Measurements from ENCODE around the gene SBF2.
"Not testable (repeated sequence)": the region's sequence is repeated elsewhere in the genome, so short reads cannot be mapped to it uniquely, and the experiment has no call there.

The SBF2 gene

DNA sequence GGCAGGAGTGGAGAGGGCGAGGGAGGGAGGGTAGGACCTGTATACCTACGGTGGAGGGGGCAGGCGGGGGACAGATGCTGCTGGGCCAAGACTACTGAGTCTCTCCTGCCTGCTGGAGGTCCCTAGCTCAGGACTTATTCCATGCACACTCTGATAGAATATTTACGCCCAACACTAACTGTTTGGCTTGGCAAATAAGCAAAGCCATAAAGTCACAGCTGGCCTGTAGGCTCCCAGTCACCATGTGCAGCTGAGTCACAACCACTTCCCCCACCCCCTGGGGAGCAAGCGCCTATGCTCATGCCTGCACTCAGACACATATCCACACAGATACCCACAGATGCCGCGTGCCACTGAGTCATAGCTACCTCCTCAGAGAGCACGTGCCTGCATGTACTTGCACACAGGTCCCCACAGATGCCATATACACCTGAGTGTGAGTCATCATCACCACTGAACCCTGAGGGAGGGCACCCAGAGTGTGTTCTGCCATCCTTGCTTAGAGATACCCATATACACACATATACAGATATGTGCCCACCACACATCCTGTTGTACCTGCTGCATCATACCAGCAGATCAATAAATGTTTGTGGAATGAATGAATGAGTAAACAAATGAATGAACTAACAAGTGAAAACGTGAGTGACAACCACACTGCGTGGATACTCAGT lies 534.4 kb downstream of the SBF2 start:
- DNase-seq, result peak; percentile 75

DNA sequence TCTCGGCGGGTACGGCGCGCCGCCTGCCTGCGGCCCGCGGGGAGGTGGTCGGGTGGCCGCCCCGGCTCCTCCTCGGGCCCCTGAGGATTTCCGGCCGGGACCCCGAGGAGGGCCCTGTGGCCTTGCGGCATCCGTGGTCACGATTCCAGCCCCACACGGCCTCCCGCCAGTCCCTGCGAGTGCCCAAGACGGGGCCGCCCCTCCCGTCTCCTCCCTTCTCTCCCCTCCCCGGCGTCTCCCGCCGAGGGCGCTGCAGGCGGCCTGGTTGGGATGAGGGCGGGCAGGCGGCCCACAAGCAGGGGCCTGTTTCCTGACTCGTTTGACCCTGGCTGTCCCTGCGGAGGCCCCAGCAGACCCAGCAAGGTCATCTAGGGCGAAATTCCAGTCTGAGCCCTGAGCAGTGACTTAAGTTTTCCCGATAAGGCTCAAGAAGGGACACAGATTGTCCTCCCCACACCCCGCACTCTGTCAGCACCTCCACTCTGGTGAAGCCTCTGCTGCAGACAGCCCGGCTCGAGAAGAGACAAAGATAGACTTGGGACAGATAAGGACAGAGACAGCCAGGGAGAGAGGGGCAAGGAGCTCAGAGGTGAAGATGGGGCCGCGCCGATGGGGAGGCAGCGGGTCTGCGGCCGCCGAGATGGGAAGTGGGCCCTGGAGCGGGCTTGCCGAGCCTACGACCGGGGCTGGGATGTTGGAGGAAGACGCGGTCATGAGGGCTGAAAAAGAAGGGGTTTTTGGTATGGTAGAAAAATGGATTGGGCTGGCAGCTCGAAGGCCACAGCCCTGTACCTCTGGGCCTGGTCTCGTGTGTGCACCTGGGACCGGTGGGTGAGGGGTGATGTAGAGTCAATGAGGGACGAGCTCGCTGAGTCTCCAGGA lies 535.1 kb downstream of the SBF2 start:
- DNase-seq, result peak; percentile 65

DNA sequence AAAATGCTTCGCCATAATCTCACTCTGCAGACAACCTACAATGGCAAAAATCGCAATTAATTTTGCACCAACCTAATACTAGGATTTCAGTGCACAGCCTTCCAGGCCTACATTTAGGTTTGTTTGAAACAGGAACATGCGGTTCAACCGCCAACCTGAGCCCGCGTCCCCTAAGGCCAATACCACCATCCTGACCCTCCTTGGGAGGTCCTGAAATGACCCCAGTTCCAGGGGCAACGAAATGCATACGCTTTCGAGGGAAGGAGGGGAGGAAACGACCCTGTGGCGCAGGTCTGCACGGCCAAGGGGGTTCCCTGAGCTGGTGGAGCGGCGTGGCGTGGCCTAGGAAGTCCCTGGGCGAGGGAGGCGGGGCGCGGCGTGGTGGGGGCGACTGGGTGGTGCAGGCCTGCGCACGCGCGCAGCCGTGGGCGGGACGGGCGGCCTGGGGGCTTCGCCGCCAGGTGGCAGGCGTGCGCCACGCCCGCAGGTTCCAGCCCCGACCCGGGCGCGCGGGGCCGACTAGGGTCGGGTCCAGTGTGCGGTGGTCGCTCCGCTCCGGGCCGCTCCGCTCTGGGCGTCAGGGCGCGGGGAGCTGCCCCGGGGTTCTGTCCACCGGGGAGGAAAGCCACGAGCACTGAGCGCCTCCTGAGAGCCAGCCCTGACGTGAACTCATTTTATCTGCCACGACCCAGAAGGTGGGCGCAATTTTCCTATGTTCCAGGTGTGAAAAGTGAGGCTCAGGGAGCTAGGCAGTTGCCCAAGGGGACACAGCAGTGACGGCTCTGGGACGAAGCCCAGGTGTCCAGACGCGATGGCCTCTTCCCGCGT lies 536.0 kb downstream of the SBF2 start:
- peak; percentile 82 for DNase-seq

DNA sequence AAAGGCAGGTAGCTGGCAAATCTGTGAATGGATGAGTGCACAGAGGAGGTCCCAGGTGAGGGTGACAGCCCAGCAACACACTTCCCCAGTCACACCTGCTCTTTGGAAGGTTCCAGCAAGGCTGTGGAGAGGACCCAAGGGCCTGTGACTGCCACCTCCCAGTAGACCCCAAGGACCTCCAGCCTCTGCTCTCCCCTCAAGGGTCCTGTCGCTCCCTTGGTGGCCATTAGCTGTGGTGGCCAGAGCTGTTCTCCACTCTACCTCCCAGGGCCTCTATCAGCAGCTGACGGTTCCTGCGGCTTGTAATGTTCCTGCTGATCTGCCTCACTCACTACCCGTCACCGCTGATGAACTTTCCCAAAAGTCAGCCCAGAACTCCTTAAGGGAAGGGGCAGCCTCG lies 537.1 kb downstream of the SBF2 start:
- no peak for DNase-seq

DNA sequence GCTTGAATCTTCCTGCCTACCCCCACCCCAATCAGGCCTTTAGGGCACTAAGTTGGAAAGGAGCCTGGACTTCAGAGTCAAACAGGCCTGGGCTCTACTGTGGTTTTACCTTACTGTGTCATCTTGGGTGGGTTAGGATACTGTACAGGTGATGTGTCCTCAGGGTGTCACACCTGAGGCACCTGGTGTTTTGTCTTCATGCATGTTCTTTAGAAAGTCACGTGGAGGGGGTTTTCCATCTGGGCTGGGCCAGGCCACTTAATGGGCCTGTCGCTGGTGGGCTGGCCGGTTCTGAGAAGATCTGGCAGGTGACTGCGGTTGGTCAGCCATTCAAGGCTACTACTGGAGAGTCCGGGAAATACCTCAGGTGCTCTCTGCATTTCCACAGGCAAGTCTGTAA lies 537.6 kb downstream of the SBF2 start:
- no peak for DNase-seq

DNA sequence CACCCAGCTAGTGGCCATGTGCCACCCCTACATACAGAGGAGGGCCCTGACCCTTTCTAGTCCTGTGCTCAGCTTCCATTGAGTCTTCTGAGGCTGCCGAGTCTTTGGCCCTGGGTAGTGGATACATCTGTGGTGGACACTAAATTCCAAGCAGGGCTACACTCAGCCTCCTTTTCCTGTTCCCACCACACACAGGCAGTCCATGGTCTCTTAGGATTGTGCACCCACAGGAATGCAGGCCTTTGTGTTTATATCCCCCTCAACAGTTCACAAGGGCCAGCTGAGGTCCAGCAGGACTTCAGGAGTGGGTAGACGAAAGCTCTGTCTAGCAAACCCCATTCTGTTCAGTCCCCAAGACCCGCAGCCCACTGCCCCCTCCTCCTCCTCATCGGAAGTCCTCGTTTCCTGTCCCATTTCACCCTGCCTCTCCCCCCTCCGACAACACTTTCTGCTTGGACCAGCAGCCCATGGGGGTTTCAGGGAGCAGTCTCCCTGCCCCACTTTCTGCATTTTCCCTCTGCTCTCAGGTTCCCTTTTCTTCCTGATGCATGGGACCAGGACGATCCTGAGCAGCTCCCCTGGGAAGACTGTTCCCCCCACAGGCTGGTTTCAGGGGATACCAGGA lies 538.3 kb downstream of the SBF2 start:
- no peak for DNase-seq

DNA sequence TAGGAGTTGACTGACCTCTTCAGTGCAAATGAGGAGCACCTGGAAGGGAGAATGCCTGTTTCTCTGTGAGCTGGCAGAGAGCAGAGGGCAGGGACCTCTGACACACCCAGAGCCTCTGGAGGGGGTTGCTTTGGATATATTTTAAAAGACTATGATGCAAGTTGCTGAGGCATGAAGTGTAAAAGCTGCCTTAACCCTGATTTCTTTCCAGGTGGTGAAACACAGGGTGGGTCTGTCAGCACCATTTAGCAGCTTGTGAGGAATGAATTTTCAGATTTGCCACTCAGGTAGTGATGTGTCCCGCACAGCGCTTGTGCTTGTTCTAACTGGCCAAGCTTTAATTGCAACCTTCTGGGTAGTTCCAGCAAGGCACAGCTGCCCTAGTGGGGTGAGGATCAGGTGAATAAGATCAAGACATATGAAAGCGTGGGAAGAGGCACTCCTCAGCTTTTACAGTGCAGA lies 540.0 kb downstream of the SBF2 start:
- no peak for DNase-seq

DNA sequence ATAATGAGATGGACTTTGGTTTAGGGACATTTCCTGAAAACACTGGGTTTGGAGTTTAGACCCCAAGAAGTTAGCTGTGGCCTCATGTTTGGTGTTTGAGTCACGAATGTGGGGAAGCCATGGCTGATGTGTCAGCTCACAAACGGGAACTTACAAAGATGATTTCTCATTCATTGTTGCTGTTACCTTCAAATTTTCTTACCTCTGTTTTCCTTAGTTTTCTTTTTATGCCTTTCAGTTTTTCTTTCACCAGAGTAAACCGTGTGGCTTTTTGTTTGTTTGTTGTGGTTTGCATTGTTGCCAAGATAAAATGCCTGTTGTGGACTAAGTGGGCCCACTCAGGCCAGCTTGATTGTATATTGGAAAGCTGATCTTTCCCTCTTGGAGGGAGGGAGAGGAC lies 541.0 kb downstream of the SBF2 start:
- no peak for DNase-seq

DNA sequence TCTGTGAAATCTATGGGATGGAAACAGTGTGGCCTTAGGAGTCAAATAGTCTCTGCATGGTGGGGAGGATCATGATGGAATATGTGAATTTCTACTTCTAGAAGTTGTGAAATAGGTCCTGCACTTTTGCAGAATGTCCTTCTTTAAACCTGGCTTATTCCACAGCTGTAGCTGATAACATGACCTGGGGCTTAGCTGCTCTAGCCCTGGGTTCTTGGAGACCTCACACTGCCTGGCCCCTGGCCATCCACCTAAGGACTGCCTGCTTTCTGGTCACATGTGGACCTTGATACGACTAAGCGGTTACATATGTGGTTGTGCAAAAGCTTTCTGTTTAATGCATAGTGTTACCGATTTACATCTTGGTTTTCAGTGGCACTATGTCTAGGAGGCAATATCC lies 541.9 kb downstream of the SBF2 start:
- no peak for DNase-seq

DNA sequence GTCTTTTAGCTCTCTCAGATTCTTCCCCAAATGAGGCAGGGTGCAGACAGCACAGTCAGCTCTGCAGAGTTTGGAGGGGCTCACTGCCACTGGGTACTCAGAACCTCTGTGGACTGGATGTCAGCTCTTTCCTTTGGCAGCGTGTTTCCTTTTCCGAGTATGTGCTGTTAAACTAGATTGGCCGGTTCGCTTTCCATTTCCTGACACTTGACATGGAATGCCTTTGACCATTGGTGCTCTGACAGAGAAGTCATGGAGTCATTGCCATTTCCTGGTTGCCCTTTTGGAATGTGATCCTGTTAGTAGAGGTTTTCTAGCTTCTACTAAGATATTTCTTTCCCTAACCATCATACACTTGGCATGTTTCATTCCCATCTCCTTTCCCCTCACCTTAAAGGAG lies 543.5 kb downstream of the SBF2 start:
- DNase-seq, result no peak

DNA sequence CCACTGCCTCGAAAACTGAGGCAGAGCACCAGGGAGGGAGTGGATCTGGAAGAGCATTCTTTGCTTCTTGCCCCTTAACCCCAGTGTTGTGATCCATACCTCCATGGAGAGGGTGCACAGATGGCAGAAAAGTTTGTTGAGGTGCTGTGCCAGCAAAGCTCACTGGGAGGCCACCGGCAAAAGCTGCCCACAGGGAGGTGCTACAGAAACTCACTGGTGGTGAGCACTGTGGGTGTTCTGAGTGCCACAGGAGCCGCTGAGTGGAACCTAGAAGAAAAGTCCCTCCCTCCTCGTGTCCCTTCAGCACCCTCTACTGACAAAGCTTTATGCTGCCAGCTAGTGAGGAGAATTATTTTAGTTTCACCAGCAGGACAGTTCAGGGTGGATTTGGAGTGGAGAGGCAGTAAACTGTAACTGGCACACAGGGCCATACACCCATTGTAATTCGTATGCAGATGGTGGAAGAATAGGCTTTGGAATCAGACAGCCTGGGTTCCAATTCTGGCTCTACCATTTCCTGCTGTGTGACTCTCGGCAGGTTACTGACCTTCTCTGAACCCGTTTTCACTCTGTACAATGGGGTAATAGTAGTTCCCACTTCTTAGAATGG lies 545.6 kb downstream of the SBF2 start:
- no peak for DNase-seq

DNA sequence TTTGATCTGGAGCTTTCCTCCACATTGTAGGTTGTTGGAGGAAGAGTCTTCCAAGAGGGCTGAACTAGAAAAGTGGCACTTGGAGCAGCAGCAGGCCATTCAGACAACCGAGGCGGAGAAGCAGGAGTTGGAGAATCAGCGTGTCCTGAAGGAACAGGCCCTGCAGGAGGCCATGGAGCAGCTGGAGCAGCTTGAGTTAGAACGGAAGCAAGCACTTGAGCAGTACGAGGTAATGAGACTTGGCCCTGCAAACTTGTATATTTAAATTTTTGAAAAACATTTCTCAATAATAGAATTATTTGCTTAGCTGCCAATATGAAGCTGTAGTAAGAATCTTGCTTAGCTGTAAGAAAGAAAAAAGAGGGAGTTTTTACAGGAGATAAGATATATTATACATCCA lies 546.2 kb downstream of the SBF2 start:
- DNase-seq, result no peak

DNA sequence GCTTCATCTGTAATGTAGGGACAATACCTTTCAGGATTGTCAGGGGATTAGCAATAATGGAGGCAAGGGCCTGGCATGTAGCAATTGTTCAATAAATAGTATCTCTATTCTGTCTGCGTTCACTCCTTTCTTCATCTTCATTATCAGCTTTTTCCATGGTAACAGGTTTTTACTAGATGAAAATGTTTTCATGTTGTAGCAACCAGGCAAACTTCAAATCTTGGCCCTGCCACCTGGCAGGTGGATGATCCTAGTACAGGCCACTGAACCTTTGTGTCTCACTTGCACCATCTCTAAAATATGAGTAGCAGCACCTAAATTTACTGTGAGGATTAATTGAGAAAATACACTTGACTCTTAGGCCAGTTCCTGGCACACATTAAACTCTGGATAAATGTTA lies 546.8 kb downstream of the SBF2 start:
- DNase-seq, result no peak

DNA sequence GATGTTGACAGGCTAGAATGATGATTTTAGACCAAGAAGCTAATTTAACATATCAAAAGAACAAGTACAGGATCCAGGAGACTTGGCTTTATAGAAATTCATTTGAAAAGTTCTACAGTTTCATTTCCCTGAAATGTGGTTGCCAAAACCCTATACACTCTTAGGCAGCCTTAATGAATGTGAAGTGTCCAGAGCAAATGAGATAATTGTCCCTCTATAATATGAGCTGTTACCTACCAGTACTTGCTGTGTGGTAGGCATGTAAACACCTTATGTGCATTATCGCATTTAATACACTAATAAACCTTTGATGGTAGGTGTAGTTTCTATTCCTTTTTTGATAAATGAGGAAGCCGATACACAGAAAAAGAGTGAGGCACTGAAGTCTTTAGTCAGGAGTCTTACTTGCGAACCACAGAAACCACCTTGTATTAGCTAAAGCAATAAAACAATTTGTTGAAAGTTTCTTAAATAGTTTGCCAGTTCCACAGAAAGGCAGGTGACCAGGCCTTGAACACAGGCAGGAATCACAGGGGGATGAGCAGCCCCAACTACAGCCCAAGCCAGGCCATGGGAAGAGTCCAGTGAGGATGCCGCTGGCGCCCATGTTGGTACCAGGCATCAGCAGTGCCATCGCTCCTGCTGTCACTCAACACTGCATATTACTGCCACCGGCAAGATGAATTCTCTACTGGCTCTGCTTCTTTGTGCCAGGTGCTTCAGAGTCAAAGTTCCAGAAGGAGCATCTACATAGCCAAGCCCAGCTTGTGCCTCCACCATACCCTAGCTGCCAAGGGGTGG lies 548.4 kb downstream of the SBF2 start:
- no peak for DNase-seq

DNA sequence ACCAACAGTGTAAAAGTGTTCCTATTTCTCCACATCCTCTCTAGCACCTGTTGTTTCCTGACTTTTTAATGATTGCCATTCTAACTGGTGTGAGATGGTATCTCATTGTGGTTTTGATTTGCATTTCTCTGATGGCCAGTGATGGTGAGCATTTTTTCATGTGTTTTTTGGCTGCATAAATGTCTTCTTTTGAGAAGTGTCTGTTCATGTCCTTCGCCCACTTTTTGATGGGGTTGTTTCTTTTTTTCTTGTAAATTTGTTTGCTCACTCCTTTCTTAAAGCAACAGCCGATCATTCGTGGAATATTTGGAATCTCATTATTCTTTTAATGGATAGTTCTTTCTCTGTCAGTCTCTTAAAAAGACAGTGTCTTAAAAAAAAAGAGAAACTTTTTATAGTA lies 550.5 kb downstream of the SBF2 start:
- not testable (repeated sequence) for DNase-seq

DNA sequence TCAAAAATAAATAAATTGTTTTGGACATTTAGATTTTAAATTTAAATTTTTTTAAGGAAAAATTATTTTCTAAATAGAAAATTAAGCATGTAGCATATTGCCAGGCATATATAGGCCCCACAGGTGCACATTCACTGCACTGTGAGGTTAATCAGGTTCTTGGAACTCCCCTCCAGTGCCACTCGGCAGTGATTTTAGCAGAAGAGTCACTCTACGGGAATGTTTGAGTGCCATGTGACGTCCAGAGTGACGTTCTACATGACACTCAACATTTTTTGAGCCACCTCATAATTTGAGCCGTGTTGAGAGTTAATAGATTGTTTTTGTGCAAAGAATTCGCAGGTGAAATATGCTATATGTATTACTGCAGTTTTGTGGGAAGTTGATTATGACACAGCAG lies 552.8 kb downstream of the SBF2 start:
- no peak for DNase-seq

DNA sequence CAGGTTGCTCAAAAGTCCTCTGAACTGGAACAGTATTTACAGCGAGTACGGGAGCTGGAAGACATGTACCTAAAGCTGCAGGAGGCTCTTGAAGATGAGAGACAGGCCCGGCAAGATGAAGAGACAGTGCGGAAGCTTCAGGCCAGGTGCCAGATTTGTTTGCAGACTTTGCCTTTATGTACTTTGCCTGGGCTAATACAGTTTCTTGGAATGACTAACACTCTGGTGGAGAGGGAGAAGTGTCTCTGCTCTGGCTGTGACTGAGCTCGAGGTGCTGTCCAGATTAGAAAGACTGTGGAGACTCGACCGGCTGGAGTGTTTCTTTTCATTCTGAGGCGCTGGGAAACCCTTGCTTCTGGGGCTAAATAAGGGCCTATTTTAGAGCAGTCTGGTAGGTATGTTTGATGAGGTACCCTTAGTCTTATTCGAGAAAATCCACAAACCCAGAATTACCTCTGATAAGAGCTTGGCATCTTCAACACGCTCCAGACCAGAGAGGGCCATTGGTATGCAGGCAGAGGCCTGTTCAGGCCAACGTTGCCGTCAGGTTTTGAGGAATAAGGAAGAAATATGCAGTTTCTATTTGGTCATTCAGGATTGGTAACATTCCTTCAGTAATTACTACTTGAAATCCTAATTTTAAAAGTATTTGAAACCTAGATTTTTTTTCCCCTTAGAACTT lies 553.7 kb downstream of the SBF2 start:
- no peak for DNase-seq

DNA sequence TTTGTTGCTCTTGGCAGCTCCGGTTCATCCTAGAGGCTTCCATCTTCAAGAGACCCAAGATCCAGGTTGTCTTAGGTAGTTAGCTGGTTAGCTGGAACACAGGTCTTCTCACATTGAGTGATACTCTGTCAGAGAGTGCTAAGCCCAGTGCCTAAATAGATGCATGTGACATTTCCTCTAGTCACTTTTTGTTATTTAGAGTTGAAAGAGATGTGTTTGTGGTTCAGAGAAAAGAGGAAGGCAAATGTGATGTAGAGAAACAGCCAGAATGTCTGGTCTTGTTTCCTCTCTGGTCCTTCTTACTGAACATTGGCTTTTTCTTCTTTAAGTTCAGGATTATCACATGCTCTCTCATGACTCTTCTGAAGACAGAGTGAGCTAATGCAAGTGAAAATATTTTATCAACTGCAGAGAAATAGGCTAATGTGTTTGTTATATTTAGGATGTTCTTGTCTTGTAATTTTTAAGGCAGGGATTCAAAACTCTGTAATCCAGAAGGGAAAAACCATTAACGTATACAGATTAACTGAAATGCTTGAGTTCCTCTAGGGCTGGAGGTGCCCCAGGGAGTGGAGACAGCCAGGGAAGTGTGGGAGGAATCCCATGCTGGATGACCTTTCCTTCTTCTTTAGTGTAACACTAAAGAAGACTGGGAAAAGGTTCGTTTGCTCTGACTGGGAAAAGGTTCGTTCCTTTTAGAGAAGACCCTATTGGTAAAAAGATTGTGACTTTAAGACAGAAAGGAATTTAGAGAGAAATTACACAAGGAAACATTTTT lies 554.7 kb downstream of the SBF2 start:
- DNase-seq, result no peak

DNA sequence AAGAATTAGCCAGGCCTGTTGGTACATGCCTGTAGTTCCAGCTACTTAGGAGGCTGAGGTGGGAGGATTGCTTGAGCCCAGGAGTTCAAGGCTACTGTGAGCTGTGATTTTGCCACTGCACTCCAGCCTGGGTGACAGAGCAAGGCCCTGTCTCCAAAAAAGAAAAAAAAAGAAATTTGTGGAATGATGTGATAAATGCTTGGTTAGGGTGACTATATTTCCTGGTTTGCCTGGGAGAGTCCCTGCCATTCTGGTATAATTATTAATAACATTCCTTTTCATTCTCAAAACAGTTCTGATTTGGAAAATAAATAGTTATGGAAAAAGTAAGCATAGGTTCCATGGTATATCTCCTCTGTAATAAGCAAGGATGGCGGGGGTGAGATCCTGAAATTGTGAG lies 555.3 kb downstream of the SBF2 start:
- DNase-seq, result no peak

DNA sequence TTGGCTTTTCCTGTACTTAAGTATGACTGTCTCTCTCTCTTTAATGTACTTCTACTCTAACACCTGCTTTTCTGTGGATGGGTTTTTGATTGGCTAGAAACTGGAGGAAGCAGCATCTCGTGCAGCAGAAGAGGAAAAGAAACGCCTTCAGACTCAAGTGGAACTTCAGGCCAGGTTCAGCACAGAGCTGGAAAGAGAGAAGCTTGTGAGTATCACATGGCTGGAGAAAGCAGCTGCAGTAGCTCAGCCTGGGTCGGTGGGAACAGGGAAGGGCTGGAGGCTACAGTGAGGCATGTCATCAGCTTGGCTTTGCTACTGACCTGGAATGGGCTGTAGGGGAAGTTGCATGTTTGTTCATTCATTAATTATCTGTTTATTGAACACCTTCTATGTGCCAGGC lies 555.9 kb downstream of the SBF2 start:
- DNase-seq, result peak; percentile 8
